GF-D8 (cell line): Measurements from ENCODE around the gene MEGF6.

Experiments used
- DNase-seq: peaks from one replicate; lab custom pipeline; 2025; lab: John Stamatoyannopoulos, UW

MEGF6 gene

GRCh38 chr1:3483380-3483779 is 127.9 kb downstream of the MEGF6 start:
- DNase-seq, result no peak

- no peak for DNase-seq
Observed at GRCh38 chr1:3482378-3482849, 128.9 kb downstream of the MEGF6 start.

- no peak for DNase-seq
Observed at GRCh38 chr1:3481836-3482375, 129.4 kb downstream of the MEGF6 start.

- no peak for DNase-seq
Observed at GRCh38 chr1:3481046-3481445, 130.3 kb downstream of the MEGF6 start.

- no peak for DNase-seq
Observed at GRCh38 chr1:3480369-3480719, 131.0 kb downstream of the MEGF6 start.

GRCh38 chr1:3479511-3480368 is 131.6 kb downstream of the MEGF6 start:
- no peak for DNase-seq

- no peak for DNase-seq
Observed at GRCh38 chr1:3478187-3478586, 133.1 kb downstream of the MEGF6 start.

- no peak for DNase-seq
Observed at GRCh38 chr1:3477241-3477995, 133.9 kb downstream of the MEGF6 start.

DNA sequence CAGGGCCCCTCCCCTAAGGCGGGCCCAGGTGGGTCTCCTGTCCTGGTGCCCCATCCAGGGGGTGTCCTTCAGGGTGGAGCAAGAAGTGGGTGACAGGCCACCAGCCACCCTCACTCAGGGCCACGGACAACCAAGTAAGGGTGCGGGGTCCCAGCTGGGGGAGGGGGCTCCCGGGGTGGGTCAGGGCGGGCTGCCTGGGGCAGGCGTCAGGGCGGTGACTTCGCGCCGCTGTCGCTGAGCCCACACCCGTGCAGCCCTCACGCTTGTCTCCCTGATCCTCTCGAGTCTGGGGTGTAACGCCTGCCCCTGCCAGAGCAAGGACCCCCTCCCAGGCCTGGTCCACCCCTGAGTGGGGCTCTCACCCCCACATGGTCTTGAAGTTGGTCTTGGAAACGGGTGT is 134.6 kb downstream of the MEGF6 start:
- DNase-seq, result no peak

GRCh38 chr1:3475839-3476573 is 135.3 kb downstream of the MEGF6 start:
- DNase-seq, result no peak

- DNase-seq, result no peak
Observed at GRCh38 chr1:3474421-3474820, 136.9 kb downstream of the MEGF6 start.

DNA sequence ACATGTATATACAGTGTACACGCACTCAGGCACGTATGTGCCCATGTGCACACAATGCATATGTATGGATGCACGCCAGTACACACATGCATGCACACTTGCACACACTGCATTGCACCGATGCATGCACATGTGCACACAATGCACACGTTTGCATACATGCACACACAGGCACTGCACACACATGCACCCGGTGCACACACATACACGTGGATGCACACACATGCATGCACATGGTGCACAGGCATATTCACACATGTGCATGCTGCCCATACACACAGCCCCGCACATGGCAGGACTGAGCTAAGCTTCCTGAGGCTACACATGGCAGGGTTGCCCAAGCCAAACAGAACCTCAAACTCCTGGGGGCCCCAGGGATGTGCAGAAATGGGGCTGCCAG is 137.3 kb downstream of the MEGF6 start:
- DNase-seq, result no peak

DNA sequence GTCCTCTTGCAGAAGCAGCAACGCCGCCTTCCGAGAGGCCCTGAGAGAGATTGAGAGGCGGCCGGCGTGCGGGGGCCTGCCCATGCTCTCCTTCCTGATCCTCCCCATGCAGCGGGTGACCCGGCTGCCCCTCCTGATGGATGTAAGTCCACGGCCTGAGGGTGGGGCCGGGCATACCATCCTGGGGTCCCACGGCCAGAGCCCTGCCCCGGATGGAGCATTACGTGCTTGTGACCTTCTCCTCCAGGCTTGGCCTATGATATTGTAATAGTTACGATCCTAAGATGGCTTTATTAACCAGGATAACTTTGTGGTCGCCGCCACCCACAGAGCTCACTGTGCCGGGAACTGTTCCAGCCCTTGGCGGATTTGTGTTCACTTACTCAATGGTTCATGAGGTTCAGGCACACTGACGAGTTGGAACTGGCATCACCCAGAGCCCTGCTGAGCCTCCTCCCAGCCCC is 137.9 kb downstream of the MEGF6 start:
- DNase-seq, result no peak

- no peak for DNase-seq
Observed at GRCh38 chr1:3472906-3473305, 138.4 kb downstream of the MEGF6 start.

DNA sequence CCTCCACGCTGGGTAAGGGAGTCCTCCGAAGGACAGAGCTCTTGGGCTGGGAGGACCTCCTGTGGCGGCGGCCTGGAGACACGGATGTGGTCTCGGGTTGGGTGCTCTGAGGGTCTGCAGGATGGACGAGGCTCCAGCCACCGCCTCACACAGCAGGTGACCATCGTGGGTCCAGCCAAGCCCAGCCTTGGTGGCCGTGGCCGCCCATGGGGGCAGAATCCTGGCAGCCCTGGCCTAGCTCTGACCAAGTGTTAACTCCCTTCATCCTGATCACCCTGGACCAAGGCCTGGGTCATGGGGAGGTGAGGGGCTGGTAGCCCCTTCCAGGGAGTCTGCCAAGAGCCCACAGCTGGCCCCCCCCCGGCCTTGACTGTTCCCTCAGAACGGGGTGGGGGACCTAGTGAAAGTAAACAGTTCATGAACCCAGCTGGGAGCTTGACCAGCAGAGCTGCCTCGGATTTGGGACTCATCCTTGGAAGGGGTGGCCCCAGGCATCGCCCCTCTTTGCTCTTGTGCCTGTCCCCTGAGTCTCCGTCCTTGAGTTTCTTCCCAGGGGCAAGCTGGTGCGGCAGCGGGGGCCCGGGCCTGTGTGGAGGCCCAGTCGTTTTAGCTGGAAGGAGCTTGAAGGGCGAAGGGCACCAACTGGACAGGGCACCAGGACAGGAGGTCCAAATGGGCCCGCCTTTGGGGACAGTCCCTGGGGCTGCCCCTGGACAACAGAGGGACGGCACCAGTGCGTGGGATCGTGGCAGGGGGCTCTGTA is 139.0 kb downstream of the MEGF6 start:
- DNase-seq, result no peak

DNA sequence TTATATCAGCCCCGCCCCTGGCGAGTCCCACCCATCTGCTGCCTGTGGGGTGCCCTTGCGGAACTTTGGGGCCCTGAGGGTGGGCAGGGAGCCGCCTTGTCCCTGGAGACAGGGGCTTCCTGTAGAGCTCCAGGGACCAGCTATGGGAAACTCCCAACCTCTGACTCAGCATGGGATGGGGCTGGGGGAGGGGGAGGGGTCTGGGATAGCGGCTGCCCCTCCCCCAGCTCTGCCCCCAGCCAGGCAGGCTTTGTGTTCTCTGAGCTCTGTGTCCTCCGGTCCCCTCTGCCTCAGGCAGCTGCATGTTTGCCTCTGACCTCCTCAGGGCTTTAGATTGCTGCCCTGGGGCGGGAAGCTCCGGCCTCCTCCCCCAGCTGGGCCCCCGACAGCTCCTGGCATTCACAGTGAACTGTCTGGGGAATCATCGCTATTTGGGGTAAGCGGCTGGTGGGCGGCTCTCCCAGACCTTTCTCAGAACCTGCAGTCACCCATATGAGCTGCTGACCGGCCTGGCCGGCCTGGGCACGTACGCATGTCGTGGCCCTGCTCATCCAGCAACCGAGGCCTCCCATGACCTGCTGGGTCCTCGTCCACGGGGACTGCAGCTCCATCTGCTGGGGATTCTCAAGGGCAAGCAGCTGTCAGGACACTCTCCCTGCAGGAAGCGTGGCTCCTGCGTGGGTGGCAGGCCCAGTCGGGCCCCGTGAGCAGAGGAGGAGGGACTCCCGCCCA is 139.8 kb downstream of the MEGF6 start:
- no peak for DNase-seq

GRCh38 chr1:3470650-3471355 is 140.5 kb downstream of the MEGF6 start:
- no peak for DNase-seq

- DNase-seq, result no peak
Observed at GRCh38 chr1:3469849-3470649, 141.3 kb downstream of the MEGF6 start.
